GM12878 (cell line): ENCODE measurements around the gene FXYD7. TPM values are rescaled to one million over a fixed set of nuclear protein-coding genes. Genes with fewer than 3 reads are reported as not detected.

Experiments
- ATAC-seq: fragments of 200-7000 bp; cut with Tn5 transposase; 3 replicates; pipeline ENCODE4 v1.9.1; 2020; ENCODE audit warnings: mild to moderate bottlenecking, moderate library complexity
- BruUV-seq: library from RNA; stranded (reverse); fragments of 400-500 nt; replicated peaks from 2 replicates; lab custom pipeline; 2021; lab: Mats Ljungman, UMichigan
- CTCF ChIA-PET: fragments of 300-600 bp; sonication (Branson Sonifier 250); formaldehyde crosslinking; extraction: SDS; loops from one replicate; lab custom pipeline; 2021; ENCODE audit warnings: inconsistent platforms; lab: Yijun Ruan, JAX
- POLR2A ChIA-PET: fragments of 350-600 bp; formaldehyde crosslinking; extraction: SDS; loops from one replicate; lab custom pipeline; 2021; ENCODE audit warnings: inconsistent platforms; lab: Charles Lee
- RAD21 ChIA-PET: fragments of 300-600 bp; sonication (Branson Sonifier 250); formaldehyde crosslinking; loops from one replicate; lab custom pipeline; 2023; ENCODE audit warnings: antibody characterized with exemption; ENCODE audit not compliant: unreplicated experiment; lab: Charles Lee
- SMC1A ChIA-PET: fragments of 300-600 bp; sonication (Branson Sonifier 250); formaldehyde crosslinking; loops from one replicate; lab custom pipeline; 2023; ENCODE audit not compliant: unreplicated experiment, uncharacterized antibody; lab: Charles Lee
- DNase-seq: peaks from one replicate; pipeline ENCODE4 v3.0.0-alpha.2; 2011; ENCODE audit warnings: low read depth, low spot score
- FAIRE-seq: peaks from 3 replicates; lab custom pipeline; 2011; peaks lifted over from hg19 to GRCh38; lab: Jason Lieb, UNC
- H2AFZ ChIP-seq: 2 replicates; pipeline ENCODE4 v1.6.0; 2011; ENCODE audit warnings: low read depth, low read length, control low read depth; ENCODE audit not compliant: control insufficient read depth
- H3K27ac ChIP-seq: 2 replicates; pipeline ENCODE4 v1.5.1; 2011; ENCODE audit warnings: control low read depth; ENCODE audit not compliant: control insufficient read depth, insufficient read depth
- H3K27me3 ChIP-seq, 2 experiments: replicated peaks in 1 of 2; 2 replicates each; pipeline versions ENCODE4 v1.6.0 to v1.6.1; 2011; ENCODE audit warnings: low read length in 1 of 2; ENCODE audit not compliant: control insufficient read depth in 2 of 2, insufficient read depth in 2 of 2
- H3K36me3 ChIP-seq, 2 experiments: 2 replicates each; pipeline ENCODE4 v1.5.1; 2011; ENCODE audit warnings: low read length in 1 of 2; ENCODE audit not compliant: control insufficient read depth in 2 of 2, insufficient read depth in 2 of 2
- H3K4me1 ChIP-seq: 2 replicates; pipeline ENCODE4 v1.6.1; 2011; ENCODE audit warnings: mild to moderate bottlenecking, low read length, moderate library complexity, mixed read lengths; ENCODE audit not compliant: control insufficient read depth, insufficient read depth
- H3K4me2 ChIP-seq: 2 replicates; pipeline ENCODE4 v1.6.0; 2011; ENCODE audit warnings: control low read depth; ENCODE audit not compliant: control insufficient read depth, insufficient read depth
- H3K4me3 ChIP-seq: fragments of 200-600 bp; sonication (generic); 2 replicates; pipeline ENCODE4 v1.5.1; 2016
- H3K79me2 ChIP-seq: 2 replicates; pipeline ENCODE4 v1.6.0; 2011; ENCODE audit warnings: low read length; ENCODE audit not compliant: control insufficient read depth, insufficient read depth
- H3K9ac ChIP-seq: 2 replicates; pipeline ENCODE4 v1.8.0; 2011; ENCODE audit warnings: low read length, control low read depth, mixed read lengths; ENCODE audit not compliant: control insufficient read depth, insufficient read depth
- H3K9me3 ChIP-seq: replicated peaks from 3 replicates; pipeline ENCODE4 v1.5.1; 2011; ENCODE audit warnings: mild to moderate bottlenecking, low read length; ENCODE audit not compliant: control insufficient read depth, insufficient read depth
- H4K20me1 ChIP-seq: 2 replicates; pipeline ENCODE4 v1.6.0; 2011; ENCODE audit not compliant: control insufficient read depth, insufficient read depth
- BMI1 ChIP-seq: fragments of 450-650 bp; IDR thresholded peaks from 2 replicates; pipeline ENCODE4 v1.6.1; 2016; ENCODE audit warnings: mild to moderate bottlenecking, moderate library complexity, borderline replicate concordance
- EGR1 ChIP-seq, 2 experiments: IDR thresholded peaks; 1 replicate in 1 of 2; 2 replicates in 1 of 2; pipeline ENCODE4 v1.6.1; 2011 to 2012; ENCODE audit warnings: low read depth in 2 of 2, low read length in 2 of 2, borderline replicate concordance in 1 of 2, mild to moderate bottlenecking in 1 of 2, moderate library complexity in 1 of 2
- EZH2 ChIP-seq: IDR thresholded peaks from 2 replicates; pipeline ENCODE4 v1.6.1; 2012; ENCODE audit warnings: low read depth, mild to moderate bottlenecking, control low read depth, inconsistent platforms, low read length, borderline replicate concordance; ENCODE audit not compliant: control insufficient read depth
- FOS ChIP-seq: IDR thresholded peaks from 3 replicates; pipeline ENCODE4 v1.6.1; 2011; ENCODE audit warnings: borderline replicate concordance; ENCODE audit not compliant: insufficient read length; ENCODE audit errors: extremely low read depth
- WGBS: methylation state at CpG from one replicate; pipeline ENCODE4 v1.1.6; 2016; ENCODE audit warnings: low lambda C conversion rate; ENCODE audit not compliant: insufficient replicate concordance, insufficient coverage; ENCODE audit errors: missing lambda C conversion rate; 5-methylcytosine and 5-hydroxymethylcytosine counted together
- in situ Hi-C: fragments of 300-500 bp; cut with MboI; formaldehyde crosslinking; loops from 9 replicates; pipeline ENCODE4 v1.14.3; 2018; ENCODE audit warnings: mixed read lengths
- intact Hi-C: fragments of 100-400 bp; cut with micrococcal nuclease; formaldehyde crosslinking; loops from one replicate; pipeline ENCODE4 v1.14.2; 2022; ENCODE audit not compliant: unreplicated experiment
- polyA plus RNA-seq, 11 experiments: library from polyadenylated mRNA; depleted of rRNA in 4 of 11; unstranded in 6 of 11; stranded (reverse) in 5 of 11; fragments of >200 nt; fragmentation: Nextera tagmentation in 4 of 11; fragmentation: Illumina TruSeq in 1 of 11; extraction: Ambion mirVana in 4 of 11; extraction: Trizol in 1 of 11; gene quantifications; 1 replicate in 1 of 11; 2 replicates in 10 of 11; pipeline versions ENCODE4 v1.2.1 to v1.2.3, GENCODE V29; 2011 to 2016; ENCODE audit warnings: inconsistent platforms in 2 of 11, missing spikeins in 2 of 11, low read depth in 1 of 11
- total RNA-seq, 4 experiments: library from RNA; depleted of rRNA in 3 of 4; stranded (reverse); fragments of >200 nt in 3 of 4; fragmentation: Illumina TruSeq in 1 of 4; extraction: Trizol in 1 of 4; gene quantifications; 2 replicates each; pipeline versions ENCODE4 v1.2.1 to v1.2.3, GENCODE V29; 2013 to 2021

Gene FXYD7
- total and polyA plus RNA-seq, 10 of the 15 experiments (the other 5 are each of a cell fraction or from before 2014, with no cell fraction given): 0.07 to 0.28 (median 0.12) TPM; not detected in 7

- no peak for TF ChIP-seq EZH2
- TF ChIP-seq BMI1: no peak
- TF ChIP-seq FOS: no peak
- TF ChIP-seq, all 136 proteins: peak for 0
These were observed 17.8 kb upstream of the FXYD7 start (continued) for GRCh38 chr19:35125270-35125717.

GRCh38 chr19:35125749-35126623, 17.1 kb upstream of the FXYD7 start:
- CTCF ChIA-PET: interaction anchor here (0.6 to 2.4 kb wide), 4 partner anchors 13 to 255 kb away, joined by 3 to 14 read pairs (median 6); no protein-coding TSS in a partner anchor

More at GRCh38 chr19:35125749-35126623, 17.1 kb upstream of the FXYD7 start:
- DNase-seq: no peak
- intact Hi-C loops: no loop called here
- no peak overlapping the region for H3K9ac ChIP-seq
- no peaks in the 10 kb centered on the region for H3K27me3 ChIP-seq
- H3K36me3 ChIP-seq: no peaks in the 10 kb centered on the region
- POLR2A ChIA-PET: no interaction called here
- no peak overlapping the region for H3K27ac ChIP-seq
- H3K4me2 ChIP-seq: no peak overlapping the region
- H2AFZ ChIP-seq: no peak overlapping the region
- no peak for ATAC-seq
- no peaks in the 10 kb centered on the region for H4K20me1 ChIP-seq
- H3K4me3 ChIP-seq: no peak overlapping the region
- H3K9me3 ChIP-seq: no peaks in the 10 kb centered on the region
- TF ChIP-seq EGR1 (IDR thresholded peaks at IDR 0.05; ENCODE audit: borderline replicate concordance in 1 of 2, low read depth in 2 of 2, low read length in 2 of 2): no peak
- TF ChIP-seq, all 136 proteins: peak for 0
- Histone ChIP-seq H3K4me1 (peaks cover 12% of the 10 kb centered on the region), H3K79me2 (no peaks in the 10 kb centered on the region)
- 76% methylated on average over 33 of the region's 35 CpGs for WGBS
- no peak for FAIRE-seq
- RAD21 ChIA-PET: no interaction called here
- in situ Hi-C loops: no loop called here
- BruUV-seq: no TSS peak
- SMC1A ChIA-PET: no interaction called here
